Stomach (tissue), 9 donors: Measurements from ENCODE around the gene PLPP1. TPM values are rescaled to one million over a fixed set of nuclear protein-coding genes. Genes with fewer than 3 reads are reported as not detected.

ENCODE experiments used
- DNase-seq, 2 donors: peaks; one replicate each; pipeline versions ENCODE4 v3.0.0 to v3.0.0-alpha.2; 2013 to 2019
- H3K27ac ChIP-seq, 5 donors: fragments of 200-600 bp in 4 of 5; sonication (generic) in 4 of 5; one replicate each; pipeline ENCODE4 v1.5.1; 2013 to 2019; ENCODE audit warnings: mild to moderate bottlenecking in 1 of 5, moderate library complexity in 1 of 5
- H3K27me3 ChIP-seq, 3 donors: fragments of 200-600 bp; sonication (generic); one replicate each; pipeline ENCODE4 v1.5.1; 2017 to 2019; ENCODE audit warnings: mixed run types in 1 of 3
- H3K36me3 ChIP-seq, 4 donors: fragments of 200-600 bp; sonication (generic); 1 replicate in 3 of 4; 2 replicates in 1 of 4; pipeline ENCODE4 v1.5.1; 2016 to 2019
- H3K4me1 ChIP-seq, 4 donors: fragments of 200-600 bp; sonication (generic); one replicate each; pipeline ENCODE4 v1.5.1; 2016 to 2019
- H3K4me3 ChIP-seq, 4 donors: fragments of 200-600 bp; sonication (generic) in 3 of 4; one replicate each; pipeline ENCODE4 v1.5.1; 2016 to 2019; ENCODE audit warnings: mild to moderate bottlenecking in 1 of 4
- H3K9me3 ChIP-seq, 4 donors: fragments of 200-600 bp; sonication (generic); one replicate each; pipeline ENCODE4 v1.5.1; 2016 to 2019
- EP300 ChIP-seq: sonication (generic); formaldehyde crosslinking; IDR thresholded peaks from one replicate; pipeline ENCODE4 v1.6.1; 2017; ENCODE audit warnings: antibody characterized with exemption
- POLR2A ChIP-seq, 4 donors: fragments of 450-650 bp; IDR thresholded peaks; one replicate each; pipeline ENCODE4 v1.6.1; 2016; ENCODE audit warnings: antibody characterized with exemption in 4 of 4, control low read depth in 2 of 4, mild to moderate bottlenecking in 1 of 4, moderate library complexity in 1 of 4
- POLR2AphosphoS5 ChIP-seq, 3 donors: sonication (generic); formaldehyde crosslinking; IDR thresholded peaks; one replicate each; pipeline ENCODE4 v1.6.1; 2016; ENCODE audit warnings: antibody characterized with exemption in 3 of 3
- WGBS, 5 donors: extraction: QIAGEN DNeasy Blood & Tissue Kit in 3 of 5; methylation state at CpG; one replicate each; pipeline versions ENCODE4 v1.1.5 to v1.1.7; 2013 to 2018; 5-methylcytosine and 5-hydroxymethylcytosine counted together
- intact Hi-C: fragments of 100-400 bp; cut with DNase I; formaldehyde crosslinking; loops from one replicate; pipeline ENCODE4 v1.15.1; 2023; ENCODE audit warnings: low total_unique reads
- polyA plus RNA-seq, 3 donors: library from polyadenylated mRNA; stranded (reverse); fragments of 200-250 nt; gene quantifications; one replicate each; pipeline ENCODE4 v1.2.3, GENCODE V29; 2013
- small RNA-seq, 4 donors: library from RNA; depleted of rRNA; stranded (forward); fragments of <200 nt; gene quantifications; one replicate each; pipeline ENCODE3, GENCODE V24; 2016
- total RNA-seq, 5 donors: library from RNA; depleted of rRNA; stranded (reverse); fragments of >200 nt; gene quantifications; one replicate each; pipeline versions ENCODE4 v1.1.0 to v1.2.3, GENCODE V29; 2014 to 2016
- TF ChIP-seq, protein P1 (sequence below), 7 experiments: fragments of 450-650 bp in 4 of 7; fragments of 200-600 bp in 3 of 7; sonication (generic) in 3 of 7; IDR thresholded peaks; one replicate each; pipeline ENCODE4 v1.5.1; 2016 to 2019; ENCODE audit warnings: antibody characterized with exemption in 7 of 7, control low read depth in 2 of 7, mild to moderate bottlenecking in 1 of 7
- donor health status: healthy with polysubstance abuse.
- donor health status: Bipolar disorder and iron deficiency.
- donor health status: healthy.

Gene PLPP1
- total and polyA plus RNA-seq, 8 donors = 29.5 to 592 (median 79.8) TPM

DNA sequence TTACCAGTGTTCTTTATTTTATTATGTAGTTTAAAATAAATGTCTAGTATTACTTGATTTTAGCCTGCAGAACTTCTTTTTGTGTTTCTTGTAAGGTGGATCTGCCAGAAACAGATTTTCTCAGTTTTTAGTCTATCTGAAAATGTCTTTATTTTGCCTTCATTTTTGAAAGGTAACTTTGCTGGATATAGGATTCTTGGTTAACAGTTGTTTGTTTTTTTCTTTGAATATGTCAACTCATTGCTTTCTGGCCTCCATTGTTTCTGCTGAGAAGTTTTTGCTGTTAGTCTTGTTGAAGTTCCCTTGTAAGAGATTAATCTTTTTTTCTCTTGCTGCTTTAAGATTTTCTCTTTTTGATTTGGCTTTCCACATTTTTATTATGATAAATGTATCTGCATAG is 151.5 kb downstream of the PLPP1 start:
- DNase-seq = no peak
- TF ChIP-seq POLR2AphosphoS5 (IDR thresholded peaks at IDR 0.05) = no peak
- no peak for TF ChIP-seq EP300
- no peak for TF ChIP-seq POLR2A (IDR thresholded peaks at IDR 0.05)
- TF ChIP-seq, protein P1, sequence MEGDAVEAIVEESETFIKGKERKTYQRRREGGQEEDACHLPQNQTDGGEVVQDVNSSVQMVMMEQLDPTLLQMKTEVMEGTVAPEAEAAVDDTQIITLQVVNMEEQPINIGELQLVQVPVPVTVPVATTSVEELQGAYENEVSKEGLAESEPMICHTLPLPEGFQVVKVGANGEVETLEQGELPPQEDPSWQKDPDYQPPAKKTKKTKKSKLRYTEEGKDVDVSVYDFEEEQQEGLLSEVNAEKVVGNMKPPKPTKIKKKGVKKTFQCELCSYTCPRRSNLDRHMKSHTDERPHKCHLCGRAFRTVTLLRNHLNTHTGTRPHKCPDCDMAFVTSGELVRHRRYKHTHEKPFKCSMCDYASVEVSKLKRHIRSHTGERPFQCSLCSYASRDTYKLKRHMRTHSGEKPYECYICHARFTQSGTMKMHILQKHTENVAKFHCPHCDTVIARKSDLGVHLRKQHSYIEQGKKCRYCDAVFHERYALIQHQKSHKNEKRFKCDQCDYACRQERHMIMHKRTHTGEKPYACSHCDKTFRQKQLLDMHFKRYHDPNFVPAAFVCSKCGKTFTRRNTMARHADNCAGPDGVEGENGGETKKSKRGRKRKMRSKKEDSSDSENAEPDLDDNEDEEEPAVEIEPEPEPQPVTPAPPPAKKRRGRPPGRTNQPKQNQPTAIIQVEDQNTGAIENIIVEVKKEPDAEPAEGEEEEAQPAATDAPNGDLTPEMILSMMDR (IDR thresholded peaks at IDR 0.05) = no peak
- H3K9me3 ChIP-seq = peaks cover 6 to 16% (median 13%) of the 10 kb centered on the region in 4 donors
- no peak overlapping the region for H3K4me3 ChIP-seq
- H3K4me1 ChIP-seq = no peaks in the 10 kb centered on the region
- no peaks in the 10 kb centered on the region for H3K27me3 ChIP-seq
- peaks cover 0 to 73% (median 55%) of the 10 kb centered on the region in 4 donors for H3K36me3 ChIP-seq
- no peak overlapping the region for H3K27ac ChIP-seq
- intact Hi-C loops = no loop called here

DNA sequence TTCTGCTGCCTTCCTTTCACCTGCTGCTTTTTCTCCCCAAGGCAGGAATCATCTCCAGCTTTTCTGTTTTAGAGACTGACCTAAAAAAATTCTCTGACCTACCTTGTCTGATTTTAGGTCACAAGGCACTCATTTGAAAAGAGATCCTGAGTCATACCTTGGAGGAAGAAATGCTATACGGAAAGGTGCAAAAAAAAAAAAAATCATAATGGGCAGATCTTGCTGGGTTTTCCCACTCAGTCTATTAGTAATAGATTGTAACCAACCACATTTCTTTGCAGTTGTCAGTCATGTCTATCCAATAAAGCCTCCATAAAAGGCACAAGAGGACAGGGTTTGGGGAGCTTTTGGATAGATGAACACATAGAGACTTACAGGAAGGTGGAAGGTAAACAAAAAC is 157.0 kb downstream of the PLPP1 start:
- Histone ChIP-seq H3K27me3 (no peaks in the 10 kb centered on the region), H3K36me3 (peaks cover 4 to 68% (median 62%) of the 10 kb centered on the region in 4 donors), H3K9me3 (peaks cover 3 to 8% (median 4%) of the 10 kb centered on the region in 4 donors), H3K4me1 (no peaks in the 10 kb centered on the region), H3K27ac (no peak overlapping the region), H3K4me3 (no peak overlapping the region)
- no peak for TF ChIP-seq POLR2A (IDR thresholded peaks at IDR 0.05)
- no peak for TF ChIP-seq EP300
- TF ChIP-seq POLR2AphosphoS5 (IDR thresholded peaks at IDR 0.05) = no peak
- TF ChIP-seq, protein P1 (IDR thresholded peaks at IDR 0.05) = no peak
- no peak for DNase-seq
- intact Hi-C loops = no loop called here
- 75 to 95% (median 75%) methylated on average over 1 of the region's 1 CpG for WGBS, 5 donors

Small RNA genes lying within 50 kb of the gene (small RNA-seq; reads per million reads assigned to genes)
- gene MIR5687 = 0 to 0.27 (median 0.05) reads per million in 4 donors

Other genes with a start within 250 kb of the PLPP1 start
- gene DHX29, start 227.3 kb downstream of the PLPP1 start, total RNA-seq = 10 to 100 TPM in 4 of 5 donors, 1 to 10 TPM in 1; 4.3 to 54.5 (median 18.8) TPM
- gene DHX29, start 227.3 kb downstream of the PLPP1 start, polyA plus RNA-seq = 10 to 100 TPM in 1 of 3 donors, 1 to 10 TPM in 2; 6.5 to 10.7 (median 8.8) TPM
- 100 to 1,000 TPM in 2 of 5 donors, 10 to 100 TPM in 3; 24.6 to 138 (median 48.7) TPM for gene MTREX, start 227.0 kb downstream of the PLPP1 start, total RNA-seq
- 10 to 100 TPM; 13.6 to 17.3 (median 14.7) TPM for gene MTREX, start 227.0 kb downstream of the PLPP1 start, polyA plus RNA-seq
- 100 to 1,000 TPM in 2 of 5 donors, 10 to 100 TPM in 2, 1 to 10 TPM in 1; 4.1 to 120 (median 61.0) TPM for gene SLC38A9, start 177.4 kb upstream of the PLPP1 start, total RNA-seq
- 1 to 10 TPM; 3.7 to 5.5 (median 4.9) TPM for gene SLC38A9, start 177.4 kb upstream of the PLPP1 start, polyA plus RNA-seq
- not detected for gene DDX4, start 203.1 kb upstream of the PLPP1 start, total RNA-seq
- gene DDX4, start 203.1 kb upstream of the PLPP1 start, polyA plus RNA-seq = not detected